T-cell (primary cell): Measurements from ENCODE around the gene PPIL1. TPM values are rescaled to one million over a fixed set of nuclear protein-coding genes. Genes with fewer than 3 reads are reported as not detected.

Source experiments
- ATAC-seq, 4 experiments: fragments of 200-7000 bp in 3 of 4; fragments of 150-1000 bp in 1 of 4; cut with Tn5 transposase; replicated peaks in 1 of 4; 1 replicate in 3 of 4; 2 replicates in 1 of 4; pipeline ENCODE4 v1.10.0; 2021; ENCODE audit warnings: moderate library complexity in 3 of 4, mild to moderate bottlenecking in 2 of 4, moderate number of reproducible peaks in 1 of 4
- CTCF ChIA-PET, 2 donors: fragments of 300-600 bp; sonication (Branson Sonifier 250); formaldehyde crosslinking; loops; one replicate each; lab custom pipeline; 2022; ENCODE audit warnings: antibody characterized with exemption in 2 of 2; lab: Charles Lee
- POLR2A ChIA-PET, 2 donors: fragments of 300-600 bp; sonication (Branson Sonifier 250); formaldehyde crosslinking; loops; one replicate each; lab custom pipeline; 2022; ENCODE audit warnings: antibody characterized with exemption in 2 of 2; lab: Charles Lee
- DNase-seq, 35 experiments: peaks; one replicate each; pipeline versions ENCODE4 v3.0.0 to v3.0.0-alpha.2; 2013 to 2023
- H3K27ac ChIP-seq: one replicate; pipeline ENCODE4 v1.5.1; 2013; ENCODE audit warnings: low read length
- H3K27me3 ChIP-seq, 2 experiments: replicated peaks in 1 of 2; 1 replicate in 1 of 2; 2 replicates in 1 of 2; pipeline versions ENCODE4 v1.6.1 to v1.7.0; 2013; ENCODE audit warnings: low read length in 1 of 2, mixed read lengths in 1 of 2; ENCODE audit not compliant: control insufficient read depth in 2 of 2, insufficient read depth in 2 of 2; ENCODE audit errors: extremely low read depth in 1 of 2
- H3K36me3 ChIP-seq, 2 donors: 1 replicate in 1 of 2; 2 replicates in 1 of 2; pipeline versions ENCODE4 v1.6.1 to v1.7.0; 2013; ENCODE audit warnings: low read length in 1 of 2; ENCODE audit not compliant: control insufficient read depth in 2 of 2, insufficient read depth in 1 of 2; ENCODE audit errors: extremely low read depth in 1 of 2
- H3K4me1 ChIP-seq, 2 experiments: 1 replicate in 1 of 2; 2 replicates in 1 of 2; pipeline versions ENCODE4 v1.6.1 to v1.7.0; 2013; ENCODE audit warnings: low read length in 2 of 2, mixed read lengths in 1 of 2; ENCODE audit not compliant: insufficient read depth in 2 of 2, control insufficient read depth in 1 of 2; ENCODE audit errors: extremely low read depth in 1 of 2
- H3K4me3 ChIP-seq, 2 donors: 1 replicate in 1 of 2; 2 replicates in 1 of 2; pipeline versions ENCODE4 v1.5.1 to v1.7.0; 2013; ENCODE audit warnings: mild to moderate bottlenecking in 2 of 2, low read length in 1 of 2, moderate library complexity in 1 of 2; ENCODE audit not compliant: control insufficient read depth in 1 of 2; ENCODE audit errors: extremely low read depth in 1 of 2
- H3K9me3 ChIP-seq: 2 replicates; pipeline ENCODE4 v1.7.0; 2013
- H3K27ac Mint-ChIP-seq, 2 donors: one replicate each; pipeline ENCODE4 v1.8.0; 2020 to 2021; ENCODE audit warnings: mild to moderate bottlenecking in 2 of 2, mixed read lengths in 2 of 2
- H3K27me3 Mint-ChIP-seq, 2 donors: one replicate each; pipeline ENCODE4 v1.8.0; 2021 to 2022; ENCODE audit warnings: mixed read lengths in 2 of 2
- H3K36me3 Mint-ChIP-seq: one replicate; pipeline ENCODE4 v1.8.0; 2021; ENCODE audit warnings: mixed read lengths
- H3K4me1 Mint-ChIP-seq, 3 donors: one replicate each; pipeline ENCODE4 v1.8.0; 2020 to 2022; ENCODE audit warnings: mixed read lengths in 3 of 3, mild to moderate bottlenecking in 1 of 3
- H3K4me3 Mint-ChIP-seq, 3 donors: one replicate each; pipeline ENCODE4 v1.8.0; 2020 to 2022; ENCODE audit warnings: mild to moderate bottlenecking in 3 of 3, mixed read lengths in 3 of 3, moderate library complexity in 3 of 3
- H3K9me3 Mint-ChIP-seq, 3 donors: one replicate each; pipeline ENCODE4 v1.8.0; 2020 to 2022; ENCODE audit warnings: mixed read lengths in 3 of 3
- WGBS: methylation state at CpG from one replicate; pipeline ENCODE4 v1.1.5; 2013; ENCODE audit warnings: missing lambda C conversion rate; ENCODE audit not compliant: insufficient coverage; 5-methylcytosine and 5-hydroxymethylcytosine counted together
- total RNA-seq, 35 experiments: library from RNA in 6 of 35; stranded (reverse) in 6 of 35; fragments of 120-200 nt in 1 of 35; gene quantifications; one replicate each; pipeline versions ENCODE4 v1.2.1 to v1.2.4 and lab custom pipeline; 2013 to 2026

Gene PPIL1
- total RNA-seq, 5 donors from 2014 or later (not counting 1 experiment from before 2014, with no cell fraction given): 5.0 to 14.4 (median 10.6) TPM

DNA sequence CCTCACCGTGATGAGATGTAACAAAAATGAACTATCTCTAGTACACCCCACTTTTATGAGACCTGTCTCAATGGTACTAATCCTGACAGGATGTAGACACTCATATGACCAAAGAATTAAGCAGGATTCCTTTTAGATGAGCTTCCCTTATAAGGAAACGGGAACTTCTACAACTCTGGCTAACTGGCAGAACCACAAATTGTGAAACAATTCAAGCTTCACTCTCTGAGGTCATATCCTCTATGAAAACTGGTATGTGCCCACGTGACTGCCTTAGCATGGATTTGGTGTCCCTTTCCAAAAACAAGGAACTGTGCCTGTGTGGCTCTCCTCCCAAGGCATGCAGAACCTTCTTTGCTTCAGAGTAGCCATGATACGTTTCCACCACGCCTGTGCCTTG is 21.3 kb downstream of the PPIL1 start:
- no peak overlapping the region for H3K4me3 Mint-ChIP-seq
- Histone ChIP-seq H3K36me3 (peaks cover 10 to 28% of the 10 kb centered on the region in 2 donors), H3K27ac (no peak overlapping the region), H3K4me3 (no peak overlapping the region), H3K27me3 (peaks cover 0 to 4% of the 10 kb centered on the region in 2 experiments), H3K9me3 (no peaks in the 10 kb centered on the region), H3K4me1 (no peaks in the 10 kb centered on the region)
- peaks cover 0 to 2% (median 0%) of the 10 kb centered on the region in 3 donors for H3K4me1 Mint-ChIP-seq
- DNase-seq (no peak), ATAC-seq (no peak)
- H3K27me3 Mint-ChIP-seq: no peaks in the 10 kb centered on the region
- H3K9me3 Mint-ChIP-seq: peaks cover 0 to 11% (median 7%) of the 10 kb centered on the region in 3 donors
- H3K36me3 Mint-ChIP-seq: peaks cover 63% of the 10 kb centered on the region
- WGBS: 100% methylated on average over 5 of the region's 5 CpGs
- no peak overlapping the region for H3K27ac Mint-ChIP-seq
- ChIA-PET POLR2A (no interaction called here), CTCF (interaction anchor here in 1 of 2 donors (1.1 kb wide), 1 partner anchor 9 kb away, joined by 3 read pairs; no protein-coding TSS in a partner anchor)

DNA sequence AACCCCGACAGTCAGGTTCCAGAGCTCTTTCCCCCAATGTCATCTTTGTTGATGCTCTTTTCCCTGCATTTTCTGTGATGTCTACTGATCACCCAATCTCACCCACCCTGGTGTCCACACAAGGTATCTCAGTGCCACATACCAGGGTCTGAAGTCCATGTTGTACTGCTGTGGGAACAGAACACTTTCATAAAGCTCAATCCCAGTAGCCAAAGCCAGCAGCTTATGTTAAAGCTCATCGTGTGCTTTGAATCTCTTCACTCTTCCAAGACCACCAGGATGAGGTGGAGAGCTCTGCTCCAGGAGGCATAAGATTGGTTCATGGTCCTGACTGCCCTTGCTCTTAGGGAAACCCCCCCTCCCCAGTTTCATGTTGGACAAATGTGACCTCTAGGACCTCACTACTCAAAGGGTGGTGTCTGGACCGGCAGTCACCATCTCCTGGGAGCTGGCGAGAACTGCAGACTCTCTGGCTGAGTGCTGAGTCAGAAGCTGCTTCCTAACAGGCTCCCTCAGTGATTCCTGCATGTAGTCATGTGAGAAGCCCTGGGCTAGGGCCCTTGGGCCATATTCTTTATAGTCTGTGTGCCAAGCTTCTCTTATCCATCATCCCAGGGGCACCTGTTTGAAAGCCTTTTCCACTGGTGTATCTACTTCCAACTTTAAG is 22.0 kb downstream of the PPIL1 start:
- ChIA-PET CTCF (interaction anchor here in 1 of 2 donors (1.0 to 1.1 kb wide), 2 partner anchors 10 to 237 kb away, joined by 3 to 9 read pairs; no protein-coding TSS in a partner anchor), POLR2A (no interaction called here)
- ATAC-seq (no peak), DNase-seq (no peak)
- H3K4me3 Mint-ChIP-seq: no peak overlapping the region
- Histone ChIP-seq H3K4me3 (no peak overlapping the region), H3K27me3 (peaks cover 0 to 4% of the 10 kb centered on the region in 2 experiments), H3K9me3 (no peaks in the 10 kb centered on the region), H3K27ac (no peak overlapping the region), H3K36me3 (peaks cover 9 to 28% of the 10 kb centered on the region in 2 donors), H3K4me1 (no peaks in the 10 kb centered on the region)
- H3K36me3 Mint-ChIP-seq: peaks cover 63% of the 10 kb centered on the region
- peaks cover 0 to 11% (median 7%) of the 10 kb centered on the region in 3 donors for H3K9me3 Mint-ChIP-seq
- peaks cover 0 to 2% (median 0%) of the 10 kb centered on the region in 3 donors for H3K4me1 Mint-ChIP-seq
- 90% methylated on average over 2 of the region's 4 CpGs for WGBS
- no peak overlapping the region for H3K27ac Mint-ChIP-seq
- no peaks in the 10 kb centered on the region for H3K27me3 Mint-ChIP-seq

DNA sequence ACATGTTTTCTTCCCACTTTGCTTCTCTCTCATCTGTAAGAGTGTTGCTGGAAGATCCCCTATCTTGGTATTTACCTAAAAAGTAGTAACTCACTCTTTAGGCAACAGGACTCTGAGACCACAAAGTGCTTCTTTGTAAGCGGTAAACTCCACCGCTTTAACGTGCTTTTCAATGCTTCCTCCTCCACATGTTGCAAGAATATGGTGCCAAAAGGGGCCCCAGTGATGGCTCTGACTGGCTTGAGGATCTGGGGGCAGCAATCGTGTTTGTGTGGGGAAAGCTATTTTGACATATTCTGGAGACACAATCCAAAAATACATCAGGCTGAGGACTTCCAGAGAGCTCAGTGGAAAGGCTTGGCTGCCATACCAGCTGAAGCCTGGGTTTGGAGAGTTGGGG is 23.0 kb downstream of the PPIL1 start:
- peaks cover 7 to 26% of the 10 kb centered on the region in 2 donors for H3K36me3 ChIP-seq
- no peak overlapping the region for H3K4me3 ChIP-seq
- POLR2A ChIA-PET: no interaction called here
- ATAC-seq (no peak), DNase-seq (no peak)
- Mint-ChIP-seq H3K4me1 (peaks cover 0 to 2% (median 0%) of the 10 kb centered on the region in 3 donors), H3K27ac (no peak overlapping the region), H3K27me3 (no peaks in the 10 kb centered on the region), H3K36me3 (peaks cover 58% of the 10 kb centered on the region), H3K4me3 (no peak overlapping the region), H3K9me3 (peaks cover 0 to 11% (median 7%) of the 10 kb centered on the region in 3 donors)
- no peaks in the 10 kb centered on the region for H3K9me3 ChIP-seq
- no CpG with 5 or more reads among the region's 4 CpGs for WGBS
- peaks cover 0 to 4% of the 10 kb centered on the region in 2 experiments for H3K27me3 ChIP-seq
- no peaks in the 10 kb centered on the region for H3K4me1 ChIP-seq
- H3K27ac ChIP-seq: no peak overlapping the region
- CTCF ChIA-PET: interaction anchor here in 1 of 2 donors (0.6 to 3.0 kb wide), 5 partner anchors 9 to 297 kb away, joined by 3 to 9 read pairs (median 7); no protein-coding TSS in a partner anchor

DNA sequence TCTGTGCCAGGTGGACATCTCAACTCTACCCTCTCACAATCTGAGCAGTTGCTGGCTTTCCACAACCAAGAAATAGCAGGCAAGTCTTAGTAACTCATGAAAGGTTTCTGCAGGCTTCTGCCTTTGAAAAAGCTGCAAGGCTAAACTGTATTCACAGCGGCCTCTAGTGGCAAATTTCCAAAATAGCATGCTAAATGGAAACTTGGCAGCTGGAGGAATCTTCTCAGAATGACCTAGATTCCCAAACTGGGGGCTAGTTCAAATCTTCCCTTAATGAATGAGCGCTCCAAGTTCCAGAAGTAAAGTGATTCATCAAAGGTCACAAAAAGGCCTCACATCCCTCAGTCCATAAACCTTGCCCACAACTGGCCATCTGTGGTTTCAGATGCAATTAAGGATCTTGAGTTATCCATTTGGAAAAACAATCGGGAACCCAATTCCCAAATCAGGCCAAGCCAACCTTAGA is 23.4 kb downstream of the PPIL1 start:
- ATAC-seq: peak in 1 of 4 experiments; percentile 30
- WGBS: 50% methylated on average over 2 of the region's 3 CpGs
- Mint-ChIP-seq H3K27ac (no peak overlapping the region), H3K27me3 (no peaks in the 10 kb centered on the region), H3K4me3 (no peak overlapping the region), H3K36me3 (peaks cover 54% of the 10 kb centered on the region), H3K9me3 (peaks cover 0 to 11% (median 7%) of the 10 kb centered on the region in 3 donors), H3K4me1 (peaks cover 0 to 2% (median 0%) of the 10 kb centered on the region in 3 donors)
- Histone ChIP-seq H3K36me3 (peaks cover 7 to 22% of the 10 kb centered on the region in 2 donors), H3K27me3 (peaks cover 0 to 4% of the 10 kb centered on the region in 2 experiments), H3K9me3 (no peaks in the 10 kb centered on the region), H3K4me1 (no peaks in the 10 kb centered on the region), H3K27ac (no peak overlapping the region), H3K4me3 (peak overlapping the region in 1 of 2 donors; percentile 18)
- CTCF ChIA-PET: interaction anchor here (0.6 to 3.0 kb wide), 6 partner anchors 10 to 297 kb away, joined by 3 to 9 read pairs (median 6); no protein-coding TSS in a partner anchor
- DNase-seq: peak in 11 of 35 experiments; percentile 15 to 68 (median 24)
- POLR2A ChIA-PET: no interaction called here

DNA sequence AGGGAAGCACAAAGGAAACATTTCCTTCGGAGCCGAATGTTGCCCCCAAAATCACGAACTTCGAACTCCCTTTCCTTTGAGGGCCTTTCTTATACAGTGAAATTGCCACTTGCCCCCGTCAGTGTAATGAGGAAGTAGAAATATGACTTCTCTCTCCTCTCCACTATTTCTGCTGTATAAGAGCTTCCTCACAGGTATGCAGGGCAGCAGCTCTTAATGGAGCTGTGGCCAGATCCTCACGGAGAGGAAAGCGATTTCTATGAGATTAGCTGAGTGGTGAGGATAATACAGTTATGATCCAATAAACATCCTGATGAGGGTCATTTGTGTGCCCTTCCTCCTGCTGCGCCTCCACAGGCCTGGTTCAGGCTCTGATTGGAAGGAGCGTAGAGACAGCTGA is 24.6 kb downstream of the PPIL1 start:
- POLR2A ChIA-PET: no interaction called here
- no peak overlapping the region for H3K4me3 ChIP-seq
- DNase-seq (no peak), ATAC-seq (no peak)
- 100% methylated on average over 4 of the region's 9 CpGs for WGBS
- Mint-ChIP-seq H3K4me3 (no peak overlapping the region), H3K36me3 (peaks cover 45% of the 10 kb centered on the region), H3K27ac (no peak overlapping the region), H3K4me1 (peaks cover 0 to 2% (median 0%) of the 10 kb centered on the region in 3 donors), H3K27me3 (no peaks in the 10 kb centered on the region), H3K9me3 (peaks cover 0 to 11% (median 7%) of the 10 kb centered on the region in 3 donors)
- CTCF ChIA-PET: interaction anchor here (0.5 to 3.0 kb wide), 4 partner anchors 83 to 362 kb away, joined by 3 to 9 read pairs (median 6); no protein-coding TSS in a partner anchor
- peaks cover 0 to 11% of the 10 kb centered on the region in 2 donors for H3K36me3 ChIP-seq
- no peaks in the 10 kb centered on the region for H3K9me3 ChIP-seq
- no peaks in the 10 kb centered on the region for H3K4me1 ChIP-seq
- H3K27me3 ChIP-seq: peaks cover 0 to 4% of the 10 kb centered on the region in 2 experiments
- no peak overlapping the region for H3K27ac ChIP-seq

DNA sequence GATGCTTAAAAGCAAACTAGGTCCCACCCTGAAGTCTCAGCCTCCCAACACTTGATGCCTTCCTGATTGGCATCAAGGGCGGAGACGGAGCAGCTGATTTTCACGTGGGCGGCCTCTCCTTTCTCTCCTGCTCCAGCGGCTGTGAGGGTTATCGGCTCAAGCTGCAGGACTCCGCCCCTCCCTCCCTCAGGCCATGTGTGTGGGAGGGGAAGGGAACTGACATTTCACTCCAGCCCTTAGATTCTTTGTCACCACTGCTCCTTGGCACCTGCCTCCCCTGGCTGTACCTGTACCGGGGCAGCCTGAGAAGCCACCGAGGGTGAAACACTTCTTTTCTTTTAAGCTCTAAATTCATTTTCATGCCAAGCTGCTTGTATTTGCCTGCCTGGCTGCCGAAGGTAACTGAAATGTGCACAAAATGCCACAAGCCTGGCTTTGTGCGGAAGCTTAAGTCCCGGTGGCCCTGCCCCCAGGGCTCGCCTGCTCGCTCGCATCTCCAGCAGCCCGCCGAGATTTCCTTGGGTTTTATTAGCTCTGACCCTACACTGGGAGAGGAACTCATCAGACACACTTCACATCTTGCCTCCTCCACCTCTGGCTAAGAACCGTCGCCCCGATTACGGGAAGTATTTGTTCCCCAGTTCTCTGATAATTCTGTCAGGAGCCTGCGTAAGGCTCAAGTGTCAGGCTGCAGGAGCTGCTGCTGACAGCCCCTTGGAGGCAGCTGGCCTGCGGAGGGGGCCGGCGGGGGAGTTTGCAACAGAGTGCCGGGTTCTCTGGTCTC is 25.8 kb downstream of the PPIL1 start:
- CTCF ChIA-PET: interaction anchor here (0.6 to 2.1 kb wide), 4 partner anchors 34 to 169 kb away, joined by 3 to 8 read pairs (median 3); no protein-coding TSS in a partner anchor
- Mint-ChIP-seq H3K27ac (no peak overlapping the region), H3K36me3 (peaks cover 36% of the 10 kb centered on the region), H3K9me3 (peaks cover 0 to 11% (median 7%) of the 10 kb centered on the region in 3 donors), H3K27me3 (no peaks in the 10 kb centered on the region), H3K4me3 (peak overlapping the region in 1 of 3 donors; percentile 26), H3K4me1 (peaks cover 0 to 2% (median 0%) of the 10 kb centered on the region in 3 donors)
- H3K9me3 ChIP-seq: no peaks in the 10 kb centered on the region
- ATAC-seq (no peak), DNase-seq (no peak)
- peaks cover 0 to 5% of the 10 kb centered on the region in 2 donors for H3K36me3 ChIP-seq
- no peak overlapping the region for H3K27ac ChIP-seq
- peak overlapping the region in 1 of 2 donors; percentile 17 for H3K4me3 ChIP-seq
- whole genome bisulfite sequencing: 52% methylated on average over 16 of the region's 26 CpGs
- H3K4me1 ChIP-seq: no peaks in the 10 kb centered on the region
- peaks cover 0 to 4% of the 10 kb centered on the region in 2 experiments for H3K27me3 ChIP-seq
- POLR2A ChIA-PET: interaction anchor here in 1 of 2 donors (0.7 kb wide), 1 partner anchor 324 kb away, joined by 3 read pairs; no protein-coding TSS in a partner anchor
